ENCODE results near the gene ZNF385A.
"Not testable (repeated sequence)": the region's sequence is repeated elsewhere in the genome, so short reads cannot be mapped to it uniquely, and the experiment has no call there.

ZNF385A gene

GRCh38 chr12:54331461-54331860 is 53.1 kb downstream of the ZNF385A start:
- DNase-seq (ENCODE audit: low read depth) = no peak
- TF ChIP-seq CTCF (IDR thresholded peaks at IDR 0.05; ENCODE audit: low read depth, low read length, missing control alignments) = no peak
- H3K4me3 ChIP-seq (ENCODE audit: low read depth, low read length) = no peak overlapping the region

GRCh38 chr12:54330442-54330841 is 54.1 kb downstream of the ZNF385A start:
- no peak for DNase-seq (ENCODE audit: low read depth)
- no peak for TF ChIP-seq CTCF (IDR thresholded peaks at IDR 0.05; ENCODE audit: low read depth, low read length, missing control alignments)
- H3K4me3 ChIP-seq (ENCODE audit: low read depth, low read length) = no peak overlapping the region

- no peak for TF ChIP-seq CTCF (IDR thresholded peaks at IDR 0.05; ENCODE audit: low read depth, low read length, missing control alignments)
- no peak for DNase-seq (ENCODE audit: low read depth)
- H3K4me3 ChIP-seq (ENCODE audit: low read depth, low read length) = no peak overlapping the region
These were observed 54.8 kb downstream of the ZNF385A start for GRCh38 chr12:54329759-54330158.

- no peak for DNase-seq (ENCODE audit: low read depth)
- TF ChIP-seq CTCF (IDR thresholded peaks at IDR 0.05; ENCODE audit: low read depth, low read length, missing control alignments) = no peak
- no peak overlapping the region for H3K4me3 ChIP-seq (ENCODE audit: low read depth, low read length)
These were observed 55.8 kb downstream of the ZNF385A start for GRCh38 chr12:54328595-54329337.

GRCh38 chr12:54325442-54326109 is 59.0 kb downstream of the ZNF385A start:
- not testable (repeated sequence) for DNase-seq (ENCODE audit: low read depth)
- peak overlapping the region; percentile 100 for H3K4me3 ChIP-seq (ENCODE audit: low read depth, low read length)

GRCh38 chr12:54324617-54325441 is 59.7 kb downstream of the ZNF385A start, which contains the start of gene COPZ1:
COPZ1 (plus strand) TSS chr12:54325131; CDS start chr12:54325164, 33 bp downstream.
- DNase-seq (ENCODE audit: low read depth) = peak; percentile 99
- H3K4me3 ChIP-seq (ENCODE audit: low read depth, low read length) = peak within 1 kb of the TSS; percentile 100
- TF ChIP-seq CTCF (IDR thresholded peaks at IDR 0.05; ENCODE audit: low read depth, low read length, missing control alignments) = peak; percentile 80

- H3K4me3 ChIP-seq (ENCODE audit: low read depth, low read length) = no peak overlapping the region
- TF ChIP-seq CTCF (IDR thresholded peaks at IDR 0.05; ENCODE audit: low read depth, low read length, missing control alignments) = no peak
These were observed 63.2 kb downstream of the ZNF385A start for GRCh38 chr12:54321363-54321762.

More at GRCh38 chr12:54321363-54321762, 63.2 kb downstream of the ZNF385A start:
- no peak for DNase-seq (ENCODE audit: low read depth)

Data from GM12864 (cell line).